Activated CD4-positive, alpha-beta T cell treated with anti-CD3 and anti-CD28 coated beads, Interleukin-10, Interleukin-2, amounts not matched to agents 100 ng/mL and 50 ng/mL, durations not matched to agents 16 hours and 8 hours (primary cell): ENCODE data around the gene TBC1D1.
A peak's percentile ranks its signal among the peaks of the same experiment; 100 is the strongest.

Experiments
- DNase-seq: peaks from one replicate; pipeline ENCODE4 v3.0.0-alpha.2; 2020

The TBC1D1 gene

GRCh38 chr4:37890801-37891259, at the start of gene TBC1D1:
Gene TBC1D1, plus strand, starts transcription at chr4:37891084. Its CDS starts 11,012 bp downstream, at chr4:37902096.
- DNase-seq, result peak; percentile 61

- no peak for DNase-seq
Measured at GRCh38 chr4:37844204-37844603, 46.7 kb upstream of the TBC1D1 start.

- DNase-seq, result no peak
Measured at GRCh38 chr4:37845201-37845600, 45.7 kb upstream of the TBC1D1 start.

- no peak for DNase-seq
Measured at GRCh38 chr4:37847311-37847884, 43.5 kb upstream of the TBC1D1 start.

- DNase-seq, result no peak
Measured at GRCh38 chr4:37852376-37852775, 38.5 kb upstream of the TBC1D1 start.

GRCh38 chr4:37858112-37858511, 32.8 kb upstream of the TBC1D1 start:
- DNase-seq, result no peak

GRCh38 chr4:37858872-37859271, 32.0 kb upstream of the TBC1D1 start:
- DNase-seq, result no peak

- no peak for DNase-seq
Measured at GRCh38 chr4:37860266-37860665, 30.6 kb upstream of the TBC1D1 start.

- DNase-seq, result no peak
Measured at GRCh38 chr4:37862961-37863360, 27.9 kb upstream of the TBC1D1 start.

GRCh38 chr4:37864786-37865185, 26.1 kb upstream of the TBC1D1 start:
- no peak for DNase-seq

GRCh38 chr4:37865450-37865849, 25.4 kb upstream of the TBC1D1 start:
- DNase-seq, result no peak

- no peak for DNase-seq
Measured at GRCh38 chr4:37867102-37867501, 23.8 kb upstream of the TBC1D1 start.

- no peak for DNase-seq
Measured at GRCh38 chr4:37868238-37868637, 22.6 kb upstream of the TBC1D1 start.

- DNase-seq, result no peak
Measured at GRCh38 chr4:37872310-37872988, 18.4 kb upstream of the TBC1D1 start.

GRCh38 chr4:37873386-37873785, 17.5 kb upstream of the TBC1D1 start:
- peak; percentile 28 for DNase-seq

GRCh38 chr4:37876156-37876555, 14.7 kb upstream of the TBC1D1 start:
- DNase-seq, result no peak

- DNase-seq, result no peak
Measured at GRCh38 chr4:37879365-37879764, 11.5 kb upstream of the TBC1D1 start.

GRCh38 chr4:37881811-37882210, 9.1 kb upstream of the TBC1D1 start:
- DNase-seq, result no peak

- no peak for DNase-seq
Measured at GRCh38 chr4:37882665-37883296, 8.1 kb upstream of the TBC1D1 start.

- DNase-seq, result peak; percentile 8
Measured at GRCh38 chr4:37884855-37885487, 5.9 kb upstream of the TBC1D1 start.

- no peak for DNase-seq
Measured at GRCh38 chr4:37885496-37885895, 5.4 kb upstream of the TBC1D1 start.

- peak; percentile 35 for DNase-seq
Measured at GRCh38 chr4:37889849-37890800, 759 bp upstream of the TBC1D1 start.
